GM19463 (cell line): ENCODE results near the gene RFTN1.

Experiments used
- ATAC-seq: cut with Tn5 transposase; IDR thresholded peaks from one replicate; pipeline ENCODE4 v1.9.1; 2021; ENCODE audit warnings: mild to moderate bottlenecking, moderate library complexity; ENCODE audit not compliant: unreplicated experiment

RFTN1 gene

GRCh38 chr3:16471897-16472296, 41.6 kb downstream of the RFTN1 start:
- ATAC-seq: no peak

DNA sequence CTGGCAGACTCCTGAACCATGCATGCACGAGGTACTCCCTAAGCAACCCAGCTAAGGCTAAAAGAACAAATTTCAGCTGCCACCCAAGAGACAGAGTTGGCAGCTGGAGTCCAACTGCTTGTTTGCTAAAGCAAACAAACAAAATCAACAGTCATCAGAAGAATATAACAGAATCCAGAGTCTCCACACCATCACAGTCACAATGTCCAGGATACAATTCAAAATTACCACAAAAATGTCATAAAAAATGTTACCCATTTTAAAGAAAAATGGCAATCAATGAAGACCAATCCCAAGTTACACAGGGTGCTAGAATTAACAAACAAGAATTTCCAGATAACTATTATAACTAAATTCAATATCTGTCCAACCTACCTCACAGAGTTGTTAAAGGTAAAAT, 42.9 kb downstream of the RFTN1 start:
- ATAC-seq: no peak

DNA sequence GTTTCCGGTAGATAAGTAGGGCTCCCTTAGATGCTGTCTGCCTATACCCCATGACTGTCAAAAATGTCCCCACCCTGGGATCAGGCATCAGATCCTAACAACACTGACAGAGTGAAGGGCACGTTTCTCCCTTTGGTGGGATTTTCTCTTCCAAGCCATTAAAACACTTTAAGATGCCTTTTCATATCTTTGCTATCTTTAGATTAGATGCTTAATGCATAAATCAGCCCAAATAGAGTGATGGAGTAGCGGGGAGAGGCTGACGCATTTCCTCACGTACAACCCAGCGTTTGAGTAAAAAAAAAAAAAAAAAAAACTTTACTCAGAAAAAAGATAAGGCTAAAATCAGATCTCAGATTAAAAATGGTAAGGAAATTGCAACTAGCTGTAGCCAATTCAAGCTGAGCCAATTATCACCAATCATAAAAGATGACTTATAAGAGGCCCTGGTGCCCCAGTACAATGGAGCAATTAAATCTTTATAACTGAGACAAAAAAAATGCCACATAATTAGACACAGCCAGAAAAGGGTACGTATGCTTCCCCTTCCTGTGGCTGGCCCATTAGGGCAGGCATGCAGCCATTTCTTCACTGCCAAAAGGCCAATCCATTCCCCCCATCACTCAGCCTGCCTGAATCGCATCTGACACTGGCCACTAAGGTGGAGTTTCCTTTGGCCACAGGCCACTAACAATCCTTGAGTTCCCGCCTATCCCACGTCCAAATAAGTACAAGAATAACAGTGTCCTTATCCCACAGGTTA, 45.0 kb downstream of the RFTN1 start:
- no peak for ATAC-seq

- no peak for ATAC-seq
Measured at GRCh38 chr3:16468002-16468335, 45.5 kb downstream of the RFTN1 start.

- peak; percentile 97 for ATAC-seq
Measured at GRCh38 chr3:16467393-16467792, 46.1 kb downstream of the RFTN1 start.

- ATAC-seq: no peak
Measured at GRCh38 chr3:16466822-16467221, 46.7 kb downstream of the RFTN1 start.

DNA sequence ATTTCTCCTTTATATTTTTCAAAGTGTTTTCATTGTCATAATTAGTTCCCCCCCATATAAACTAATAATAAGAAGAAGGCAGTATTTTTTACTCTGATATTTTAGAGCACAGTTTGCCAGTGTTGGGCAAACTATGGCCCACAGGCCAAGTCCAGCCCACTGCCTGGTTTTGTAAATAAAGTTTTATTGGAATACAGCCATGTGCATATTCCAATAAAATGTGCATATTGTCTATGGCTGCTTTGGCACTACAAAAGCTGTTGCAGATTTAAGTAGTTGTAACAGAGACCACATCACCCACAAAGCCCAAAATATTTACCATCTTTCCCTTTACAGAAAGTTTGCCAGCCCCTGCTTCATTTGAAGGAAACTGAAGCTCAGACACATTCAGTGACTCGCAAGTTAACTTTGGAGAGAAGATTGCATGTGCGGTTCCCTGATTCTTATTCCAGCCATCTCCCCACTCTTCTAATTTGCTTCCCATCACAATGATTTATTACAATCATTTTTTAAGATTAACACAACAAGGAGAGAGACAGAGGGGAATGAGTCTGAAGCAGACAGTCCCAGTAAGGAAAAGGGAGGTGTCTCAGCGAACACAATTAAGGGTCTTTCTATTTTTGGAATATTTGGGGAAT, 48.9 kb downstream of the RFTN1 start:
- ATAC-seq: no peak

DNA sequence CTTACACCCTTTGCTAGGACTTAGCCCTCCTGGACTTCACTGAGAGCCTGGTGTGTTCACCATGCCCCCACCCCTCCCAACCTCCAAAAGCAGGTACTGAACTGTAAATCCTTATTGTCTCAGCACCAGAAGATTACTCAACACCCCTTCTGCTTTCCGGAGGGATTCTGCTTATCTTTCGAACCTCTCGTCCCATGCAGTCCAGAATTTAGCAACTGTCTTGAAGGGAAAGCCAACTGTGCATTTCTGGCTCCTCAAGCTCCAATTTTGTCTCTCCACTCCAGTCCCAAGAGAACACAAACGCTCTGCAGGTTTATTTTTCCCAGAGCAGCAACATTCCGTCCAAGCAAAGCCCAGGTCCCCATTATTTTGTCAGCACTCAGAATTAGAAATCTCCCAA, 49.6 kb downstream of the RFTN1 start:
- ATAC-seq: no peak

DNA sequence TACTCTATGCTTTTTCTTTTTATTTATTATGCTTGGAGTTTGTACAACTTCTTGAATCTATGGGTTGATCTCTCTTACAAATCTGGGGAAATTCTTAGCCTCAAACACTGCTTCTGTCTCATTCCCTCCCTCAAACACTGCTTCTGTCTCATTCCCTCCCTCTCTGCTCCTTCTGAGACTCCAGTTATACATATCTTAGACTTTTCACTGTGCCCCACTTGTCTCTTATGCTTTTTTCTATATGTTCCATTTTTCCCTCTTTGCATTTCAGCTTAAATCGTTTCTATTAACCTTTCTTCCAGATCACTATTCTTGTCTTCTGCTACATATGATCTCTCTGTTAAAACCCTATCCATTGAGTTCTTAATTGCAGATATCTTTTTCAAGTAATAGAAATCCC, 50.4 kb downstream of the RFTN1 start:
- ATAC-seq: no peak

DNA sequence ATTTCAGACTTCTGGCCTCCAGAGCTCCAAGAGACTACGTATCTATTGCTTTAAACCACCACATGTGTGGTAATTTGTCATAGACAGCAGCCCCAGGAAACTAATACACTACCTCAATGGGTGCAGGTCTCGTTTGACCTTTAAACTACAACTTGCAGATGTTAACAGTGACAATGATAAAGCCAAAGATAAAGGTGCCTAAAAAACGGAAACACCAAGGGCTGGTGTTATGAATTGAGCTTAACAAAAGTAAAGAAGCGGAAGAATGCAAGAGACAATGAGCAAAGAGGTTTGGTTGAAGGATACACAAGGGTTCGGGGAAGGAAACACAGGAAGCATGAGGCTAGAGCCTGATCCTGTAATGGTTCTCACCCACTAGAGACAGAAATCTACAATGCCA, 50.8 kb downstream of the RFTN1 start:
- ATAC-seq: no peak

DNA sequence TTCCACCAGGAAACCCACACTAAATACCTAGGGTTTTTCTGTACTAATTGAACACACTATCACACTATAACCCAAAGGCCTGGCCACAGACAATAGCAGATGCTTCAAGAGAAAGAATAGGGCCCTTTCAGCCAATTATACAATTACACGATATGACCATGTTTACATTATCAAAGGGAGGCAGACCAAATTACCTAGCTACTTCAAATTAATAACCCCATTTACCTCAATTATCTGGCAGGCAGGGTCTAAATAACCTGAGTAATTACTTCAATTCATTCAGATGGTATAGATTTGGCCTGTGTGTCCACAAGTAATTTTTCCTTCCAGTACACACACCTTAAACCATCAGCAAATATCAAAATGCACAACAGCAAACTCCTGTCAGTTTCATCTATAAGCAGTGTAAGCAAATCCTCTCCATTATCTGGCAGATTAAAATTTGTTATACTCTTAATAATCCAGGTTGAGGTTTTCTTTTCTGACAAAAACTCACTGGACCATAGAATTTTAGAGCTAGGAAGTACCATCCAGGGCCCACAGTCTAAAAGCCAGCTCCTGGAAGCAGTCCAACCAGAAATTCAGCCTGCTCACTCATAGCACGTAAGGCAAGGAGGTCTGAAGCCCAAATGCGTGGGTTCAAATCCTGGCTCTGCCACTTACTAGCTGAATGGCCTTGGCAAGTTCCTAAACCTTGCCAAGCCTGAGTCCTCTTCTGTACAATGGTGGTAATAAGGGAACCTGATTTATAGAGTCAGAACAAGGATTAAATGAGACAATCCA, 51.8 kb downstream of the RFTN1 start:
- no peak for ATAC-seq

- ATAC-seq: no peak
Measured at GRCh38 chr3:16460886-16461285, 52.6 kb downstream of the RFTN1 start.

GRCh38 chr3:16460273-16460672, 53.2 kb downstream of the RFTN1 start:
- no peak for ATAC-seq

GRCh38 chr3:16456784-16457415, 56.6 kb downstream of the RFTN1 start:
- ATAC-seq: no peak

- no peak for ATAC-seq
Measured at GRCh38 chr3:16455966-16456365, 57.5 kb downstream of the RFTN1 start.

- ATAC-seq: no peak
Measured at GRCh38 chr3:16455001-16455400, 58.5 kb downstream of the RFTN1 start.

- no peak for ATAC-seq
Measured at GRCh38 chr3:16452261-16452660, 61.2 kb downstream of the RFTN1 start.

DNA sequence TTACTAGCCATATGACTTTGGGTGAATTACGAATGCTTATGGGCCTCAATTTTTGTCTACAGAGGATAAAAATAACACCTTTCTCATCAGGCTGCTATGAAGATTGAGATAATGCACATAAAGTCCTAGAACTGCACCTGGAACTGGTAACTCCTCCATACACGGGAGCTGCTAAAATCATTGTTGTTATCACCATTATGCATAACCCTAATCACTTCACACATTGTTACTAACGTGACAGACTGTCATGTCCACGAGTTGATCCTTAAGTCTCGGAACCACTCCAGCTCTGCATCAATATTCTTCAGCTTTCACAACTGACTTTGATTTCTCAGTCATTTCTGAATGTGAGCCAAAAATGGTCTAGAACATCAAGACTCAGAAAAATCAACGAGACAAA, 64.1 kb downstream of the RFTN1 start:
- no peak for ATAC-seq

DNA sequence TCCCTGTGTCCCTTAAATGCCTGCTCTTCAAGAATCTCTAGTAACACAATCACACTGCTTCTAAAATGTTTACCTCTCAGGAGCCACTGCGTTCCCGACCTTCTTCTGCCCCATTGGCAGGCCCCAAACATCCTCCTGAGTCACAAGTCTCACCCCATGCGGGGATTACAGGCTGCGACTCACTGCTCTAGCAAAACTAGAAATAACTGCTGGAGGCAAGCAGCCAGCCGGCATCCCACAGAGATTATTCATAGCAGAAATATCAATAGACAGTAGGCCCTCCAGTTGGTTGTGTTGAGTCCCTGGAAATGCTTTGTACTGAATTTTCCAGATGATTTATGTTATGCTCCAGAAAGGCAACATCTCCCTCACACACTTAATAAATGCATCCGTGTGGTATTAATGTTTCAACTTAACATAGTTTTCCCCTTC, 64.8 kb downstream of the RFTN1 start:
- no peak for ATAC-seq

DNA sequence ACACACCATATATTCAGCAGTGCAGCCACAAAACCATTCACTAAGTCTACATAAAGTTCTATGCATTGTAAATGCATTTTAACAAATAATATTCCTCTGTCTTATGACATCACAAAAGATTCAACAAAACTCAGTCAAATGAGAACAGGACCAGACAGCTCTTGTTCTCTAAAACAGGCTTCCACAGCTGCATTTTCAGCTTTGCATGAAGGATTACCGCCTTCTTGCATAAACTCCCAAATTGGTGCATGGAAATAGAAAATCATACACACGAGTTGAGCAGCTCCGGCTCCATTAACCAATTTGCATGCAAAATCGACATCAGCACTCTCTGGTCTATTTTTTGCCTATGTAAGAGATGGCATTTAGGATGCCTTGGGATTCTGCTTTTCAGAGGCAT, 66.4 kb downstream of the RFTN1 start:
- ATAC-seq: no peak

GRCh38 chr3:16444344-16444743, 69.2 kb downstream of the RFTN1 start:
- ATAC-seq: no peak

DNA sequence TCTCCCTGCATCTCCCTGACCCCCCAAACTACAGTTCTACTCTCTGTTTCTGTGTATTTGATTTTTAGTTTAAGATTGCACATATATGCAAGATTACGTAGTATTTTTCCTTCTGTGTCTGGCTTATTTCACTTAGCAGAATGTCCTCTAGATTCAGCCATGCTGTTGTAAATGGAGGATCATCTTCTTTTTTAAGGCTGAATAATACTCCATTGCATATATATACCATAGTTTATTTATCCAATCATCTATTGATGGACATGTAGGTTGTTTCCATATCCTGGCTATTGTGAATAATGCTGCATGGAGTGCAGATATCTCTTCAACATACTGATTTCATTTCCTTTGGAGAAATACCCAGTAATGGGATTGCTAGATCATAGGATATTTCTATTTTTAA, 70.8 kb downstream of the RFTN1 start:
- no peak for ATAC-seq
